ENCODE measurements around the gene RPS6KA3. TPM values are rescaled to one million over a fixed set of nuclear protein-coding genes. Genes with fewer than 3 reads are reported as not detected.

The RPS6KA3 gene
- total RNA-seq, 1 experiment from 2014 or later, result 14.6 TPM

DNA sequence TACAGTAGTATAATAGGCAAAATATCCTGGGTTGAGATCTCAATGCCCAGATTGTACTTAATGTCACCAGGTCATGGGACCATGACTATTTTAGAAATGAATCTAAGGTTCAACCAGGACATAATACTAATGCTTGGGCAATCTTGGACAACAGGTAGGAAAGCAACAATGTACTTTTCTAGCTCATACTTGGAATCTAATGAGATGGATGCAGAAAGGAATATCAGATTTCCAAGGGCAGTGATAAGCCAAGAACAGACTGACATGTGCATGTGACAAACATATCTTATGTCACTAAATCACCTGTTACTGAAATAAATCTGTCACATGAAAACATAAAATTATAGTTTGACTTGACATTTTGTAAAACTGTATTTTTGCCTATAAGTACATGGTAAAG, 51.1 kb downstream of the RPS6KA3 start (continued):
- TF ChIP-seq, protein P1, sequence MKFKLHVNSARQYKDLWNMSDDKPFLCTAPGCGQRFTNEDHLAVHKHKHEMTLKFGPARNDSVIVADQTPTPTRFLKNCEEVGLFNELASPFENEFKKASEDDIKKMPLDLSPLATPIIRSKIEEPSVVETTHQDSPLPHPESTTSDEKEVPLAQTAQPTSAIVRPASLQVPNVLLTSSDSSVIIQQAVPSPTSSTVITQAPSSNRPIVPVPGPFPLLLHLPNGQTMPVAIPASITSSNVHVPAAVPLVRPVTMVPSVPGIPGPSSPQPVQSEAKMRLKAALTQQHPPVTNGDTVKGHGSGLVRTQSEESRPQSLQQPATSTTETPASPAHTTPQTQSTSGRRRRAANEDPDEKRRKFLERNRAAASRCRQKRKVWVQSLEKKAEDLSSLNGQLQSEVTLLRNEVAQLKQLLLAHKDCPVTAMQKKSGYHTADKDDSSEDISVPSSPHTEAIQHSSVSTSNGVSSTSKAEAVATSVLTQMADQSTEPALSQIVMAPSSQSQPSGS (CRISPR knock-in tag; IDR thresholded peaks at IDR 0.05; ENCODE audit: borderline replicate concordance, low read depth), result no peak
- TF ChIP-seq, protein P2, sequence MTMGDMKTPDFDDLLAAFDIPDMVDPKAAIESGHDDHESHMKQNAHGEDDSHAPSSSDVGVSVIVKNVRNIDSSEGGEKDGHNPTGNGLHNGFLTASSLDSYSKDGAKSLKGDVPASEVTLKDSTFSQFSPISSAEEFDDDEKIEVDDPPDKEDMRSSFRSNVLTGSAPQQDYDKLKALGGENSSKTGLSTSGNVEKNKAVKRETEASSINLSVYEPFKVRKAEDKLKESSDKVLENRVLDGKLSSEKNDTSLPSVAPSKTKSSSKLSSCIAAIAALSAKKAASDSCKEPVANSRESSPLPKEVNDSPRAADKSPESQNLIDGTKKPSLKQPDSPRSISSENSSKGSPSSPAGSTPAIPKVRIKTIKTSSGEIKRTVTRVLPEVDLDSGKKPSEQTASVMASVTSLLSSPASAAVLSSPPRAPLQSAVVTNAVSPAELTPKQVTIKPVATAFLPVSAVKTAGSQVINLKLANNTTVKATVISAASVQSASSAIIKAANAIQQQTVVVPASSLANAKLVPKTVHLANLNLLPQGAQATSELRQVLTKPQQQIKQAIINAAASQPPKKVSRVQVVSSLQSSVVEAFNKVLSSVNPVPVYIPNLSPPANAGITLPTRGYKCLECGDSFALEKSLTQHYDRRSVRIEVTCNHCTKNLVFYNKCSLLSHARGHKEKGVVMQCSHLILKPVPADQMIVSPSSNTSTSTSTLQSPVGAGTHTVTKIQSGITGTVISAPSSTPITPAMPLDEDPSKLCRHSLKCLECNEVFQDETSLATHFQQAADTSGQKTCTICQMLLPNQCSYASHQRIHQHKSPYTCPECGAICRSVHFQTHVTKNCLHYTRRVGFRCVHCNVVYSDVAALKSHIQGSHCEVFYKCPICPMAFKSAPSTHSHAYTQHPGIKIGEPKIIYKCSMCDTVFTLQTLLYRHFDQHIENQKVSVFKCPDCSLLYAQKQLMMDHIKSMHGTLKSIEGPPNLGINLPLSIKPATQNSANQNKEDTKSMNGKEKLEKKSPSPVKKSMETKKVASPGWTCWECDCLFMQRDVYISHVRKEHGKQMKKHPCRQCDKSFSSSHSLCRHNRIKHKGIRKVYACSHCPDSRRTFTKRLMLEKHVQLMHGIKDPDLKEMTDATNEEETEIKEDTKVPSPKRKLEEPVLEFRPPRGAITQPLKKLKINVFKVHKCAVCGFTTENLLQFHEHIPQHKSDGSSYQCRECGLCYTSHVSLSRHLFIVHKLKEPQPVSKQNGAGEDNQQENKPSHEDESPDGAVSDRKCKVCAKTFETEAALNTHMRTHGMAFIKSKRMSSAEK (CRISPR knock-in tag; IDR thresholded peaks at IDR 0.05; ENCODE audit: borderline replicate concordance), result no peak
- TF ChIP-seq ESRRA (CRISPR knock-in tag; IDR thresholded peaks at IDR 0.05; ENCODE audit: borderline replicate concordance) (no peak), CREB1 (CRISPR knock-in tag; IDR thresholded peaks at IDR 0.05) (no peak), ZNF423 (CRISPR knock-in tag; IDR thresholded peaks at IDR 0.05) (no peak), RORB (CRISPR knock-in tag; IDR thresholded peaks at IDR 0.05) (no peak), ZNF416 (CRISPR knock-in tag; IDR thresholded peaks at IDR 0.05) (no peak)

DNA sequence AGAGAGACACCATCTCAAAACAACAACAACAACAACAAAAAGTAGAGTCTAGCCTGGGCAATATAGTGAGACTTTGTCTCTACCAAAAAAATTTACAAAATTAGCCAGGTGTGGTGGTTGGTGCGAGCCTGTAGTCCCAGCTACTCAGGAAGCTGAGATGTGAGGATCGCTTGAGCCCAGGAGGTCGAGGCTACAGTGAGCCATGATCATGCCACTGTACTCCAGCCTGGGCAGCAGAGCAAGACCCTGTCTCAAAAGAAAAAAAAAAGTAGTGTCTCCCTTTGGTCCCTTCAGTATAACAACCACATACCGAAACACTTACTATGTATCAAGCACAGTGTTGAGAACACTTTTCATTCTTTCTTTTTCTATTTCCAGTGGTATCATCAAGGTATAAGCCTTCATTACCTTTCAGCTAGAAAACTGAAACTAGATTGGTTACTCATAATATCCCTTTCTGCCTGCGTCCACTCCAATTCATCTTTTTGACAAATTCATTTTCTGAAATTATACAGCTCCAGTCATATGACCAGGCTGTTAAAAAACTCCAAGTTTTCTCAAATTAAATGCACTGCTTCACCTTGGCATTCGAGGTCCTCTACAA, 54.1 kb downstream of the RPS6KA3 start:
- ChIA-PET POLR2A (no interaction called here), CTCF (no interaction called here)
- Mint-ChIP-seq H3K9me3 (no peaks in the 10 kb centered on the region), H3K36me3 (no peaks in the 10 kb centered on the region; the same call in 1 of the 2 replicates), H3K27ac (no peak overlapping the region), H3K27me3 (ENCODE audit: low read depth) (no peaks in the 10 kb centered on the region), H3K4me1 (peaks cover 28% of the 10 kb centered on the region), H3K4me3 (no peak overlapping the region)
- ATAC-seq, result no peak
- no peak for DNase-seq (ENCODE audit: low spot score)
- TF ChIP-seq, protein P3, sequence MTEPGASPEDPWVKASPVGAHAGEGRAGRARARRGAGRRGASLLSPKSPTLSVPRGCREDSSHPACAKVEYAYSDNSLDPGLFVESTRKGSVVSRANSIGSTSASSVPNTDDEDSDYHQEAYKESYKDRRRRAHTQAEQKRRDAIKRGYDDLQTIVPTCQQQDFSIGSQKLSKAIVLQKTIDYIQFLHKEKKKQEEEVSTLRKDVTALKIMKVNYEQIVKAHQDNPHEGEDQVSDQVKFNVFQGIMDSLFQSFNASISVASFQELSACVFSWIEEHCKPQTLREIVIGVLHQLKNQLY (CRISPR knock-in tag; IDR thresholded peaks at IDR 0.05), result no peak
- TF ChIP-seq ZNF263 (CRISPR knock-in tag; IDR thresholded peaks at IDR 0.05; ENCODE audit: low read depth) (no peak), TCF7 (CRISPR knock-in tag; IDR thresholded peaks at IDR 0.05; ENCODE audit: low read depth) (no peak), JUN (CRISPR knock-in tag; IDR thresholded peaks at IDR 0.05) (no peak), NFE2L1 (CRISPR knock-in tag; IDR thresholded peaks at IDR 0.05) (no peak), RELA (CRISPR knock-in tag; IDR thresholded peaks at IDR 0.05; ENCODE audit: borderline replicate concordance) (no peak), GABPB1 (CRISPR knock-in tag; IDR thresholded peaks at IDR 0.05) (no peak), ELF4 (CRISPR knock-in tag; IDR thresholded peaks at IDR 0.05; ENCODE audit: low read depth) (no peak)
- TF ChIP-seq, protein P2 (CRISPR knock-in tag; IDR thresholded peaks at IDR 0.05; ENCODE audit: borderline replicate concordance), result no peak
- TF ChIP-seq, protein P4, sequence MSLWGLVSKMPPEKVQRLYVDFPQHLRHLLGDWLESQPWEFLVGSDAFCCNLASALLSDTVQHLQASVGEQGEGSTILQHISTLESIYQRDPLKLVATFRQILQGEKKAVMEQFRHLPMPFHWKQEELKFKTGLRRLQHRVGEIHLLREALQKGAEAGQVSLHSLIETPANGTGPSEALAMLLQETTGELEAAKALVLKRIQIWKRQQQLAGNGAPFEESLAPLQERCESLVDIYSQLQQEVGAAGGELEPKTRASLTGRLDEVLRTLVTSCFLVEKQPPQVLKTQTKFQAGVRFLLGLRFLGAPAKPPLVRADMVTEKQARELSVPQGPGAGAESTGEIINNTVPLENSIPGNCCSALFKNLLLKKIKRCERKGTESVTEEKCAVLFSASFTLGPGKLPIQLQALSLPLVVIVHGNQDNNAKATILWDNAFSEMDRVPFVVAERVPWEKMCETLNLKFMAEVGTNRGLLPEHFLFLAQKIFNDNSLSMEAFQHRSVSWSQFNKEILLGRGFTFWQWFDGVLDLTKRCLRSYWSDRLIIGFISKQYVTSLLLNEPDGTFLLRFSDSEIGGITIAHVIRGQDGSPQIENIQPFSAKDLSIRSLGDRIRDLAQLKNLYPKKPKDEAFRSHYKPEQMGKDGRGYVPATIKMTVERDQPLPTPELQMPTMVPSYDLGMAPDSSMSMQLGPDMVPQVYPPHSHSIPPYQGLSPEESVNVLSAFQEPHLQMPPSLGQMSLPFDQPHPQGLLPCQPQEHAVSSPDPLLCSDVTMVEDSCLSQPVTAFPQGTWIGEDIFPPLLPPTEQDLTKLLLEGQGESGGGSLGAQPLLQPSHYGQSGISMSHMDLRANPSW (CRISPR knock-in tag; conservative IDR thresholded peaks at IDR 0.05; ENCODE audit: low read depth), result no peak
- TF ChIP-seq, protein P5, sequence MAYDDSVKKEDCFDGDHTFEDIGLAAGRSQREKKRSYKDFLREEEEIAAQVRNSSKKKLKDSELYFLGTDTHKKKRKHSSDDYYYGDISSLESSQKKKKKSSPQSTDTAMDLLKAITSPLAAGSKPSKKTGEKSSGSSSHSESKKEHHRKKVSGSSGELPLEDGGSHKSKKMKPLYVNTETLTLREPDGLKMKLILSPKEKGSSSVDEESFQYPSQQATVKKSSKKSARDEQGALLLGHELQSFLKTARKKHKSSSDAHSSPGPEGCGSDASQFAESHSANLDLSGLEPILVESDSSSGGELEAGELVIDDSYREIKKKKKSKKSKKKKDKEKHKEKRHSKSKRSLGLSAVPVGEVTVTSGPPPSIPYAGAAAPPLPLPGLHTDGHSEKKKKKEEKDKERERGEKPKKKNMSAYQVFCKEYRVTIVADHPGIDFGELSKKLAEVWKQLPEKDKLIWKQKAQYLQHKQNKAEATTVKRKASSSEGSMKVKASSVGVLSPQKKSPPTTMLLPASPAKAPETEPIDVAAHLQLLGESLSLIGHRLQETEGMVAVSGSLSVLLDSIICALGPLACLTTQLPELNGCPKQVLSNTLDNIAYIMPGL (CRISPR knock-in tag; IDR thresholded peaks at IDR 0.05), result no peak
